ENCODE data around the gene ZNF804B.
"Not testable (repeated sequence)": the region's sequence is repeated elsewhere in the genome, so short reads cannot be mapped to it uniquely, and the experiment has no call there.

Gene ZNF804B

DNA sequence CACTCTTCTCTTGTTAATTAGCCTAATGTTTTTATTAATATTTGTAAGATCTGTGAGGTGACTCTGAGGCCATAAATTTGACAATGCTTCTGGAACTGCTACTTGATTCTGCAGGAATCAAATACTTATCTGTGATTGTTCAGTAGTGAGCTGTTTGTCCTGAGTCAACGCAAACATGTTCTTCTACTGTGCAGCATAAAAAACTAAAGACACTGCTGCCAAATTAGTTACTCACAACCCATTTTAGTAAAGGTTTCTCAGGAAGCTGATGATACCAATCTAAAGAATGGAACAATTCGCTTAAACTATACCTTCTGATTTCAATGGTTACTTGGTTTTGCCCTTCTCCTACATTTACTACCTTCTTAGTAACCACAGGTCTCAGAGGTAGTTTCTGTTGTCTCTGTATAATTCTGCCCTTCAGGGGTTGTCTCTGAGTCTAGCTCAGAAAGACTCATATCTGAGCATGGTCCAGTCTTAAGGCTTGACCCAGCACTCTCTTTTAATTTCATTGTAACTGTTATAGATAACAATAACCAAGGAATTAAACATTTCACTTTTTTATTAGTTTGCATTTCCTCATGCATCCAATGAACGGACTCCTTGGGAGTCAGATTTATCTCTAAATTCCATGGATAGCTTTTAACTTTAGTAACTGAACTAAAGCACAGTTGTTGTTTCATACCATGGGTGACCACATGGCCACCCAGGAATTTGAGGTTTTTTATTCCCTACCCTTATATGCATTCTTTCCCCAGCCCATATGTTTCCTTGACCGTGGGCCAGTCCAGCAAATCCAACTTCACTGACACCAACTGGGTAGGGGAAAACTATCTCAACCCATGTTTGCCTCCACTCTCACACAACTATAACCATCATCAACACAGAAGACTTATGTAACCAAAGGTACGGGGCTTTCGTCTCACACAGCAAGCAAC is 345.5 kb downstream of the ZNF804B start:
- no peak for DNase-seq

DNA sequence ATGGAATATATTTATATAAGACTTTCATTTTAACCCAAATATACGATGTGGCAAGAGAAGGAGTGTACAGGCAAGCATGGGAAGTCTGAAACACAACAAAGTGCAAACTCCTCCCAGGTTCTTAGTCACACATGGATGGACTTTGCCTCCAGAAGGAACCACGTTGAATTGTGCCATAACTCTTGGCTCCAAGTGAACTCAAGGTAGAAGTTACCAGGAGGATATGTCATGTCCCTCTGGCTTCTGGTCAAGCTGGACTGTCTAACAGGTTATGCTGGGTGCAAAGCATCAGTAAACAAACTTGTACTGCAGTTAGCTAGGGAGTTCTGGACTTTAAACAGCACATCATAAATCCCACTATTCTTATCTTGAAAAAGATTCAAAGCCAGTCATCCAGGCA is 364.4 kb downstream of the ZNF804B start:
- DNase-seq, result no peak

DNA sequence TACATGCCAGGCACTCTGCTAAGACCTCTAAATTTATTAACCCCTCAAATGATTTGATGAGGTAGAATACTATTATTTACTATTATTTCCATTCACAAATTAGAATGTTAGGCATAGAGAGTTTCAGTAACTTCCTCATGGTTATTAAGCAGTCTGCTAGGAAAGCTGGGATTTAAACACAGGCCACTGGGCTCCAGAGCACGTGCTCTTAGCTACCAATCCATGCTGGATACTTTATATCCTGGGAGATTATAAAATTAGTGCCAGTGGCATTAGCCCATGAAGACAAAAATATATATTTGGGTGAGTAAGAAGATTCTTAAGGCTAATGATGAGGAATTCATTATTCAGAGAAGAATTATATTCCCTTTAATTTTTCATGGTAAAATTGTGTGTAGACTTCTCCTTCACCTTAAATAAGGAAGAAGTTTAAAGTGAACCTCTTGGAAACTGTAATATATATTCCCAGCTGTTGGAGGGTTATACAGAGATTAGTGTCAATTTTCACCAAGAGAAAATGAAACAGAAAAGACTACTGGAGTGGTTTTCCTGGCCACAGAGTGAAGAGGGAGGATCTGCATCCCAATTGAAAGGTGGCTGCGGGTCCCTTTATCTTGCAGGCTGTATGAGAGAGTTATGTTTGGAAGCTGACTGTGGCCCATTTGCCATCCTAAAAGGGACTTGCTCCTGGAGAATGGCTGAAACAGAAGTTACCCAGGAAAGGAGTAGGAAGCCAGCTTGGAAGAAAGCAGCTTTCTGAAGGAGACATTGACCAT is 370.3 kb downstream of the ZNF804B start:
- DNase-seq, result no peak

DNA sequence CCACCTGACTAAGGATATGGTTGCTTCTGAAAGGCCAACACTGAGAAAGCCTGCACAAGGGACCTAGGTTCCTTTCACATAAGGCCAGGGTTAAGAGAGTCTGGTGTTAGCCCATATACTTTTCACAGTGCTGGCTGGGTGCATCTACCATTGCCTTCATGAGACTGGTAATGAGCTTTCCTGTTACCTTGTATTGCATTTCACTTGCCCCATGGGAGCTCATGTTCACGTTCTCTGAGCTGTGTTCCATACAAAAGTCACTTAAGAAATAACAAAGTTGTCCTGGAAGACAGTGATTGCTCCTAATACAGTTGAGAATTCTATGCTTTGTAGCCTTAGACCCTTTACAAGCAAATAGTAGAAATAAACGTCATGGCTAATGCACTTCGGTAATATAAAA is 373.9 kb downstream of the ZNF804B start:
- DNase-seq, result no peak

DNA sequence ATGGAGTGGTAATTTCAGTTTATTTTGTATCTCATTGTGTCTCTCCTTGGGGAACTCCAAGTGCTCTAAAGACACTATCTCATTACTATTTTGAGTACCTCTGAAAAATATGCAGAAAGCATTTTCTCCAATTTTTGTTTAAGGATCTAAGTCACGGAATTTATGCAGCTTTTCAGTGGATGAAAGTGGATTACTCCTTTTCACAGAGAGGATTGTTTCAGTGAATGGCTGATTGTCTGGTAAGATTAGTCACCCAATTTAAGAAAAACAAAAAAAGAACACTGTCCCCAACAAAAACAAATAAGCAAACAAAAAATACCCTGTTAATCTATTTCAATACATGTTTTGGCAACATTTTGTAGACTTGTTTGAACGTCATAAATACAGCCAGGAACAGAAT is 374.3 kb downstream of the ZNF804B start:
- no peak for DNase-seq

DNA sequence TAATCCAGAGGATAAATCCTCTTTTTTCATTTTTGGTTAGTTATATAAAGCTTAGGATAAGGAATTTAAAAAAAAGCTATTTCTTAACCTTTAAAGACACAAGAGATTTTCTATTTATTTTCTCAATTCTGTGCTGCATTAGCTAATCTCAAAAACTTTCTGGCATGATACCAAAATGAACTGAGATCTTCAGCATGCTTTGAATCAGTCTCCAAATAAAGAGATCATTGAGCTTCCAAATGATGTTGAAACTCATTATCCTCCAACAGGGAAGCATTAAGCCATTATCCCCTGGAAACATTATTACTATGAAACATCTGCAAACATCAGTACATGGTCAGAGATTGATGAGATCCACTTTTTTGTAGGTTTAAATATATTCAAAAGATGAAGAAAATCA is 386.3 kb downstream of the ZNF804B start:
- DNase-seq, result no peak

DNA sequence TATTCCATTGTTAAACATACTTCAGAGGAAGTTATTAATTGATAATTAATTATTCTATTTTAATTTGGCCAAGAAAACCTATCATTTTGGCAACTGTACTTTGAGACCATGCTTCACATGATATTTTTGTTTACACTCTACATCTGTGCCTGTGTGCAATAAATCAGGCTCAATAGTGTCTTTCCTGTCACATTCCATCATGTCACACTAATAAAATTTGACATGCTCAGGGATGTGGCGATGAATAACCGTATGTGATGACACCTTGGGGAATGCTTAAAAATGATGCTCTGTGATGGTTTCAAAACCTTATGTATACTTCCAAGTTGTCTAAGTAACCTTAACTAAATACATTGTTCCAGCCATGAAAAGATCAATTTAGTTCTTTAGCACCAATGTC is 400.6 kb downstream of the ZNF804B start:
- DNase-seq, result no peak

DNA sequence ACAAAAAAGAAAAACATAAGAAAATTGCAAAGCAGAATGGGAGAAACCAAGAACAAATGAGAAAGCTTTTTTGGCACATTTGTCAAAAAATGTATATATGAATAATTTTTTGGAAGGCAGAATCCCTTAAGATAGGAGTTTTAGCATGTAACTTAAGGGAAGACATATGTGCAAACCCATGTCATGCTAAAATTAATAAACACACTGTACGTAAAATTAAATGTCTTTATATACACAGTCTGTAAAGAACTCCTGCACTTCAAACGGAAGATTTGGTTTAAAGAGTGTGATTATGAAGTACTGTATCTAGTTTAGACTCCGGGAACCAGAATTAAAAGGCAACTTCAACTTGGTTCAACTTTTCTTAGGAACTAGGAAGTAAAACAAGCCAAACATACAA is 405.9 kb downstream of the ZNF804B start:
- no peak for DNase-seq

DNA sequence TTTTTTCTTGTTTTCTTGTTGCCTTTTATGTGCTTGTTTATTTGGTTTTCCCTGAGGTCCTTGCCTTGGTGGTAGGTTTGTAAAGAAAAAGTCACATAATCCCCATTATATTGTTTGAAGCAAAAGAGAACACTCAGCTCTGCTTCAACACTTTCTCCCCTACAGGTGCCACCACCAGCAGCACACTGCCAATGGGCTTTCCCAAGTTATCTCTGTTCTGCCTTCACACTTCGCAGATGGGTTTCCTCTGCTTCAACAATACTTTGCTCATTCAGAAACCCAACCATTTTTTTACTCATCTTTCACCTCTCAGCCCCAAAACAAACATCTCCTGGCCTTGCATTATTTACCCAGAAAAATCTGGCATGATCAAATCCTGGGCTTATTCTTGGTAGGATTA is 411.1 kb downstream of the ZNF804B start:
- DNase-seq, result no peak

DNA sequence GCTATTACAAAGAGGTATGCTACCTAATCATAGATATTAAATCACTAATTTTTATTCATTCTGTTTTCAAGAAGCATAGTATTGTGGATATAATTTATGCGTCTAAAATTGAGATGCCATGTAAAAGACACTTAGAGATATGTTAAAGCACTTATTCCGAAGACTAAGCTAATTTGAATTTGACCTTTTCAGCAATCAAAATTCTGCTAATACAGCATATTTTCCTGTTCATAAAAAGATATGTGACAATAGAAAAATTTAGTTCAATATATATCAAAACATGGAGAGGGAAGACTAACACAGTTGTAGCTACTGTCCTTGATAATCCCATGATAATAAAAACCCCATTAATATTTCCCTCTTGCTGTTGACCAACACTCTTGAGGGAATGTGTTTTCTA is 422.6 kb downstream of the ZNF804B start:
- no peak for DNase-seq

DNA sequence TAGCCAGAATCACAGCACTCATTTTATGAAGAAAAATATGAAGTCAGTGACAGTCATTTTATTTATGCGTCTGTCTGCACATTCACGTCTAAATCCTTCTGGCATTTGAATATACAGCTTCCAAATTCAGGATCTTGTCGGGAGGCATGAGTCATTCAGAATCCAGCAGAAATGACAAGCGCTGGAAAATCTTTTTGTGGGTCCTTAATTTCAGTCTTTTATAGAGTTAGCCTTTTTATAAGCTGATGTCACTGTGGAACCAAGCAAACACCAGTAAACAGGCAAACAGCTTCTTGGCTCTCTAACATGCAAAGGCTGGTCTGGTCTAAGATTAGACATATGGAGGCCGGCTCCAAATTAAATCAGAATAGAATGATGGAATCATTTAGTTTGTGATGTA is 424.2 kb downstream of the ZNF804B start:
- no peak for DNase-seq

DNA sequence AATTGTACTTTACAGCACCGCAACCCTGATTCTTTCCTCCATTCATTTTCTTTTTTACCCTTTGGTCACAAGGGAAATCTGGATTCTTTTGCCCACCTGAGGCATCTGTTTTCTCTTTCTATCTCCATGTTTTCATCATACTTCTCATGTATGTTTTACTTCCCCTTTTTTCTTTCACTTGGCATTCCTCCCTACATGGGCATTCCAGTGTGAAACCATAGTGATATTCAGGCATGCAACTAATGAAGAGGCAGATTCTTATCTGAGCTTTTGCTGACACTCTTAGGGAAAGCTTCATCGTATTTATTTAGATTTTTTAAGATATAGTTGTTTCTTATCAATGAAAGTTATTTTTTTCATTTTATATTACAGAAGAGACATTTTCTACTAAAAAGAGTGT is 441.3 kb downstream of the ZNF804B start:
- DNase-seq, result no peak

DNA sequence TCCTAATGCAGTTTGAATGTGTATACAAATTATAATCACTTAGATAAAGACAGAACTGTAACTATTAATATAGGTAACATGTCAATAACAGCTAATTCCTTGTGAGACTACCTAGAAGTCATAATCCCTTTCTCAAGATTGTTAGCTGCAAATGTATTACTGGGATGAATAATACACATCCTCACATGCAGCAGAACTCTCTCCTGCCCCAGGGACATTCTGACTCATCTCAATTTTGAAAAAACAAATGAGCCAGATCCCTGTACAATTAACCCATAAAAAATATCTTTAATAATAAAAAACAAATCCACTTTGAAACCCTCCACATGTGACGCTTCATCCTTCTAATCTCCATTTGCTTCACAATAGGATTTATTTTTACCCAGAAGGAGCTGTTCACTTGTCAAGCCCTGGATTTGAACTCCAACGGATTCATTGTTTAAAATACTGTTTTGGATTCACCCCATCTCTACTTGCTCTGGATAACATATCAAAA is 464.4 kb downstream of the ZNF804B start:
- DNase-seq, result no peak

DNA sequence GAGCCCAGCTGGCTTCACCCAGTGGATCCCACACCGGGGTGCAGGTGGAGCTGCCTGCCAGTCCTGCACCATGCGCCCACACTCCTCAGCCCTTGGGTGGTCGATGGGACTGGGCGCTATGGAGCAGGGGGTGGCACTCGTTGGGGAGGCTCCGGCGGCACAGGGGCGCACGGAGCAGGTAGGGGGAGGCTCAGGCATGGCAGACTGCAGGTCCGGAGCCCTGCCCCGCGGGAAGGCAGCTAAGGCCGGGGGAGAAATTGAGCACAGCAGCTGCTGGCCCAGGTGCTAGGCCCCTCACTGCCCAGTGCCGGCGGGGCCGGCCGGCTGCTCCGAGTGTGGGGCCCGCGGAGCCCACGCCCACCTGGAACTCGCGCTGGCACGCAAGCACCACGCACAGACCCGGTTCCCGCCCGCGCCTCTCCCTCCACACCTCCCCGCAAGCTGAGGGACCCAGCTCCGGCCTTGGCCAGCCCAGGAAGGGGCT is 469.2 kb downstream of the ZNF804B start:
- not testable (repeated sequence) for DNase-seq

DNA sequence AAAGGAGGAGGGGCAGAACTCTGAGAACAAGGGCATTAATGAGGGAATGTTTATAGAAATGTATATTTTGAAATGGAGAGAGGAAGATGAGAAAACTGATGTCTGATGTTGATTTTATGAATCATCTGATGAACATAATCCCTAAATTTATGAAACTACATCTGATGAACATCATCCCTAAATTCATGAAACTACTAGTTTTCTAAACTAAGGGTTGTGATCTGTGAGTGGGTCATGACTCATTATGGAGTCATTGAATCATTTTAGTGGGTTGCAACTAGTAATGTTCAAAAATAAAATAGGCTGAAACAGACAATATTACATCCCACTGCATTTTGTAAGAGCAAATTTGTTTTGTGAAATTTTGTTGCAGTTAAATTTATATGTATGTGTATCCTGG is 478.7 kb downstream of the ZNF804B start:
- no peak for DNase-seq

DNA sequence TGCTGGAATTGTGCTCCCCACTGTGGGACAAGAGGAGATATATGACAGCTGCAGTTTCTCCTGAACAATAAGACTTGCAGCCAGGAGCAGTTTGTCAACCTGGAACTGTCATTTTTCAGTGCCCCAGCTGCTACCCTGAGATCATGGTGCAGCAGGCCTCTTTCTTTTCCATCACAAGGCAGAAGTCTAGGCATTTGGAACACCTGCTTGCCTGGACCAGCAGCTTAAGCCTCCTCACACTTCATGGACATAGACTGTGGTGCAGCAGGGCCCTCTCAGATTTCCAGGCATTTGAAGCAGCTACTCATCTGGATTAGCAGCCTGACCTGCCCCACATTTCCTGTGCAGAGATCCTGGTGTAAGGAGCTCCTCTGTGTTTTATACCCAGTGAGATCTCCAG is 486.7 kb downstream of the ZNF804B start:
- no peak for DNase-seq

DNA sequence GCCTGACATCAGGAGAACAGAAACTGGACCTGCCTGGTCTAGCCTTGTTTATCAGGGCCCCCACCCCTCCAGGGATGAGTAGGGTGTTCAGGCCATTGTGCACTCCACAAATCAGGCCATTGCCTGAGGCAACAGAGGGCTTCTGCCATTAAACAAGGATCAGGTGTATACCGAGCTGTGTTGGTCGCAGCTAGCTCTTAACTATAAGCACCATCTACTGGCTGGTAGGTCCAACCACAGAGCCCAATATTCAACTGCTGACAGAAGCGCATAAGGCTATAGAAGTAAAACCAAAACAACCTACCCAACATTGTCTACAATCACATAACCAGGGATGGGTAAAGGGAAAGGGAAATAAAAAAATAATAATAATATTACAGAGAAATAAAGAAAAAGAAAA is 487.7 kb downstream of the ZNF804B start:
- no peak for DNase-seq

DNA sequence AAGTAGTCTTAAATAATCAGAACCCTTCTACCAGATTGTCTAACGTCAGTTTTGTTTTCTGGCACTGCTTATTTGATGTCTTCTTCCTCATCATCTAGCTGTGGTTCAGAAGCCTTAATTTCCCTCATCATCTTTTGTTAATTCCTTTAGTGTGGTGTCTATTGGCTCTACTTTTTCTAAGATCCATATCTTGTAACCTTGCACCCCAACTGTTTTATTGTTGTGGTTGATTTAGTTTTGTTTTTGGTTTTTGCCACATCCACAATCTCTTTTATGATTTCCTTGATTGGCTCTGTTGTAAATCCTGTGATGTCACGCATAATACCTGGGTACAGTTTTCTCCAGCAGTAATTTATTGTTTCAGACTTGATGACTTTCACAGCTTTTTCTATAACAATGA is 499.6 kb downstream of the ZNF804B start:
- no peak for DNase-seq

DNA sequence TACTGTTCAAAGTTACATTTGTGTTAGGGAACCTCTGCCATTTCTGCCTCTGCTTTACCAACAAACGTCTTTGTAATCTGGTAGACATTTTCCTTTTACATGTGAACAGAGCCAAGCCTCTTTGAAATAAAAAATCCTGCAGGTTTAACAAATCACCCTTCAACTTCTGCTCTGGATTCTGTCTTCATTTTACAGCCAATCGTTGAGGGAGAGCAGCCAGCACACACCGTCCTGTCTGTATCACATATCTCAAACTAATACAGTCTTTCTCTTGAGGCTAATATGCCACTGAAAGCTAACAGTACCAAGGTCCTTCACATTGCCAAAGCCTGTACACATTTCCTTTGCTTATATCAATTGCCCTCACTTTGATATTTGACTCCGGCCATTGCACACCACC is 504.6 kb downstream of the ZNF804B start:
- DNase-seq, result no peak

DNA sequence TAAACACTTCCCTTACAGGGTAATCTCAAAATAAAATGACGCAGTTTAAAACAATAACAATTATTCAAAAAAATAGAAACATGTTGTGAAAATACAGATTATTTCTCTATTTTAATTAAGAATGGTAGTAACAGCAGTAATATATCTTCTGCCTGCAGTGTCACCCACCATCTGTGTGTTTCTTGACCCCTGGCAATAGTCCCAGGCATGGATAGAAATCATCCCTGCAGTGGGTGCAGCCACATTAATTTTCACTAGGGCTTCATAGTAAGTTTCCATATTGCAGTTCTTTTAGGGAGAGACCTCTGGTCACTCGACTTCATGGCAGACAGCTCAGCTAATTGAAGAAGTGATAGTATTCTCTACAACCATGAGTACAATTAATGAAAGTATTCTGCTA is 506.1 kb downstream of the ZNF804B start:
- DNase-seq, result no peak

DNA sequence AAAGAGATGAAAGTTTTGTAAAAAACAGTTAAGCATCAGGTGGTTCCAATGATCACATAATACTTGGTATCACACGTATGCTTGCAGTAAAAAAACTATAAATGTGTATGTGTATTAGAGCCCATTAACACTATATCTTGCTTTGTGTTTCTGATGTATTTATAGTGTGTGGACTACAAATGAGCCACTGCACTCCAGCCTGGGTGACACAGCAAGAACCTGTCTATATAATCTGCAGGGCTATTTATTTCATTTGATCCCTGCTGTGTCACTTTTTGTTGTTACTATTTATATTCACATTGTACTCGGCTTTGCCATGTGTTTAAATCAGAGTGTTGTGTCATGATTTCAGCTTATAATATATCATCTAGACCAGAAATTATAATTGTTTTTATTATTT is 523.8 kb downstream of the ZNF804B start:
- no peak for DNase-seq

DNA sequence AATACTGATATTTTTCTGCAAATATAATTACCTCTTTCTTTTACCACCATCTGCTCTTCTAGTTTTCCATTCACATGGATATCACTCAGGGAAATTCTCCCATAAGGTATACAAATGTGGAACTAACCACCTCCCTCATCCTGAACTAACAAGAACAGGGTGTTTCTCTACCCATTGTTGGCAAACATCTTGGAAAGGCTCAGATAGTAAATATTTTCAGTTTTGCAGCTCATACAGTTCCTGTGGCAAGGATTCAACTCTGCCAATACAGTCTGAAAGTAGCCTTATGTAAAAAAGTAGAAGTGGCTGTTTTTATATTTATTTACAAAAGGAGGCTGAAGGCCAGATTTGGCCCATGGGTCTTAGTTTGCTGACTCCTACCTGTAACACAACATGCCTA is 549.0 kb downstream of the ZNF804B start:
- no peak for DNase-seq

DNA sequence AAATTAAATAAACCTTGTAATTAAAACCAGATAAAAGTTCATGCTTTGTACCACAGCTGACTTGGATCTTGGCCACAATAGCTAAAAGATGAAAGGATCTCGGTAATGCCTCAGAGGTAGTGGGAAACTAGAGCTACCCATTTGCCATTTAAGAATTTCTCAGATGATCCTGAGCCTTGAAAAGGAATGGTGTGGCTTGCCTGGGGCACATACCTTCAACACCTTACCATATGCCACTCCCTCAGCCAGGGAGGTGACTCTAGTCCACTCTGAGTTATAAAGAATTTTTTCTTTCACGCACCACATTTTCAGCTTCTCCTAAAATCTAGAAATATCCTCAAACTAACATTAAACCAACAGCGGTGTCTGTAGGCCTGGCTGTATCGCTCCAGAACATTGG is 552.4 kb downstream of the ZNF804B start:
- no peak for DNase-seq

DNA sequence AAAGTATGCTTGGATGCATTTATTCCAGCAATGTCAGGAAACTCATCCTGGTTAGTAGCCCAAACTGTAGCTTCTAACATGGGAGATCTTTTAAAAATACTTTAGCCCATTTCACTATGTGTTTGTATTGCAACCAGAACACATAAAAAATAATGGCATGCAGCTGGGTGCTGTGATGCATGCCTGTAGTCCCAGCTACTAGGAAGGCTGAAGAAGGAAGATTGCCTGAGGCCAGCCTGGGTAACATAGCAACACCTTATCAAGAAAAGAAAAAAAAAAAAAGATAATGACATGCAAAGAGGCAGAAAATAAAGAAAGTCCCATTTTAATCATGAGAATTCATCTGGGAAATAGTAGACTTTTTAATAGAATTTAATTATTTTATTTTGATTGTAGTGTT is 553.1 kb downstream of the ZNF804B start:
- no peak for DNase-seq

Data from NCI-H510A (cell line).